Astrocyte of the cerebellum (primary cell): ENCODE measurements around the gene DFFB.
"Not testable (repeated sequence)": the region's sequence is repeated elsewhere in the genome, so short reads cannot be mapped to it uniquely, and the experiment has no call there.

Experiments
- DNase-seq: peaks from one replicate; pipeline ENCODE4 v3.0.0-alpha.2; 2011; ENCODE audit warnings: low read depth
- H3K4me3 ChIP-seq: 2 replicates; pipeline ENCODE4 v1.5.1; 2011; ENCODE audit warnings: mild to moderate bottlenecking, low read depth, low read length, moderate library complexity
- in situ Hi-C: cut with HindIII; loops from 2 replicates; pipeline ENCODE4 v1.10.0; 2017; ENCODE audit warnings: low sequenced_read_pairs
- TF ChIP-seq, protein P1 (sequence below): IDR thresholded peaks from 2 replicates; pipeline ENCODE4 v1.5.1; 2012; ENCODE audit warnings: low read length, low read depth, moderate library complexity, mild to moderate bottlenecking; ENCODE audit errors: missing control alignments

Gene DFFB

DNA sequence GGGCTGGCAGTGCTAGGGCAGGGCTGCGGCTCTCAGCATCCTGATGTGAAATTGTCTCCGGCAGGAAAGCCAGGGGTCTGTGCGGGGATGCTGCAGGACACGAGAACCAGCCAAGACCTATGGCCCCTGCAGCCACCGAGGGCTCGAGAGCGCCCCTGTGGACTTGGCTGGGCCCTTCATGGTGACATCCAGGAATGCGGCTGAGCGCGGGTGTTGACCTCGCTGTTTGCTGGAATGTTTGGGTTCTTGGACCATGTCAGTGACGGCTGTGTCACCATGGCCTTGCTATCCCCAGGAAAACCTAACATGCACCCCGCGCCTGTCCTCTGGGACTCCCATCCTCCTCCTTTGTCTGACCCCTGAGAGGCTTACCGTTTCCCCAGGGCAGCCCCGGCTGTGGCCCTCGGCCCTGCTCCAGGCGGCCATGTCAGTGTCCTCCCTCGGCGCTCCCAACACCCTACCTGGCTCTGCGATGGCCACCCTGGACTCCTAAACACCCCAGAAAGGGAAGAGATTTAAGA is 57.1 kb downstream of the DFFB start:
- in situ Hi-C loops: no loop called here
- H3K4me3 ChIP-seq: no peak overlapping the region
- TF ChIP-seq, protein P1, sequence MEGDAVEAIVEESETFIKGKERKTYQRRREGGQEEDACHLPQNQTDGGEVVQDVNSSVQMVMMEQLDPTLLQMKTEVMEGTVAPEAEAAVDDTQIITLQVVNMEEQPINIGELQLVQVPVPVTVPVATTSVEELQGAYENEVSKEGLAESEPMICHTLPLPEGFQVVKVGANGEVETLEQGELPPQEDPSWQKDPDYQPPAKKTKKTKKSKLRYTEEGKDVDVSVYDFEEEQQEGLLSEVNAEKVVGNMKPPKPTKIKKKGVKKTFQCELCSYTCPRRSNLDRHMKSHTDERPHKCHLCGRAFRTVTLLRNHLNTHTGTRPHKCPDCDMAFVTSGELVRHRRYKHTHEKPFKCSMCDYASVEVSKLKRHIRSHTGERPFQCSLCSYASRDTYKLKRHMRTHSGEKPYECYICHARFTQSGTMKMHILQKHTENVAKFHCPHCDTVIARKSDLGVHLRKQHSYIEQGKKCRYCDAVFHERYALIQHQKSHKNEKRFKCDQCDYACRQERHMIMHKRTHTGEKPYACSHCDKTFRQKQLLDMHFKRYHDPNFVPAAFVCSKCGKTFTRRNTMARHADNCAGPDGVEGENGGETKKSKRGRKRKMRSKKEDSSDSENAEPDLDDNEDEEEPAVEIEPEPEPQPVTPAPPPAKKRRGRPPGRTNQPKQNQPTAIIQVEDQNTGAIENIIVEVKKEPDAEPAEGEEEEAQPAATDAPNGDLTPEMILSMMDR: no peak
- DNase-seq: no peak

- no peak for DNase-seq
These were observed 57.6 kb downstream of the DFFB start for GRCh38 chr1:3914911-3915310.

DNA sequence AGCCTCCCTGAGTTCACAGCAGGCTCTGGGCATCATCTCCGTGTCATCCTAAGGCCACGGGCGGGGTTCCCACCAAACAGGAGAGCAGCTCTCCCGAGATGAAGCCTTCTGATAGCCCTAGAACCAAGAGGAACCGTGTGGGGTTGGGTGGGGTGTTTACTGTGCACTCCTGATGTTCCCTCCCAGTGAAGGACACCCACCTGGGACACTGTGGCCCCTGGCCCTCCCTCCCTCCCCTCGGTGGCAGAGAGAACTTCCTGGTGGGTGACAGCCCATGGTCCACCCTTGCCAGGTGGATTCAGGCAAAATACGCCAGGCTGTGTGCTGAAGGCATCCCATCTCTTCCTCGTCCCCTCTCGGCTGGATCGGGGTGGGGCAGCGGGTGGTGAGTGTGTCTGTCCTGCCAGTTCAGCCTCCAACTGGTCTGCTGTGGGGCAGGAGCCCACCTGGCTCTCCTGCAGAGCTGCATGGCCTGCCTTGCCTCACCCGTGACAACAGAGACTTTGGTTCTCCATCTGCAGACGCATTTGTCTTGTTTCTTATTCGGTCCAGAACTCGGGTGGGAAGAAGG is 58.4 kb downstream of the DFFB start:
- no peak overlapping the region for H3K4me3 ChIP-seq
- no peak for DNase-seq
- TF ChIP-seq, protein P1: no peak
- in situ Hi-C loops: no loop called here

More at GRCh38 chr1:3914911-3915310, 57.6 kb downstream of the DFFB start:
- TF ChIP-seq, protein P1: no peak
- in situ Hi-C loops: no loop called here
- H3K4me3 ChIP-seq: no peak overlapping the region

GRCh38 chr1:3917761-3918160 is 60.5 kb downstream of the DFFB start:
- DNase-seq: no peak
- no peak overlapping the region for H3K4me3 ChIP-seq
- TF ChIP-seq, protein P1: no peak
- in situ Hi-C loops: no loop called here

GRCh38 chr1:3918359-3918758 is 61.1 kb downstream of the DFFB start:
- in situ Hi-C loops, H3K4me3 ChIP-seq, DNase-seq: not testable (repeated sequence)

DNA sequence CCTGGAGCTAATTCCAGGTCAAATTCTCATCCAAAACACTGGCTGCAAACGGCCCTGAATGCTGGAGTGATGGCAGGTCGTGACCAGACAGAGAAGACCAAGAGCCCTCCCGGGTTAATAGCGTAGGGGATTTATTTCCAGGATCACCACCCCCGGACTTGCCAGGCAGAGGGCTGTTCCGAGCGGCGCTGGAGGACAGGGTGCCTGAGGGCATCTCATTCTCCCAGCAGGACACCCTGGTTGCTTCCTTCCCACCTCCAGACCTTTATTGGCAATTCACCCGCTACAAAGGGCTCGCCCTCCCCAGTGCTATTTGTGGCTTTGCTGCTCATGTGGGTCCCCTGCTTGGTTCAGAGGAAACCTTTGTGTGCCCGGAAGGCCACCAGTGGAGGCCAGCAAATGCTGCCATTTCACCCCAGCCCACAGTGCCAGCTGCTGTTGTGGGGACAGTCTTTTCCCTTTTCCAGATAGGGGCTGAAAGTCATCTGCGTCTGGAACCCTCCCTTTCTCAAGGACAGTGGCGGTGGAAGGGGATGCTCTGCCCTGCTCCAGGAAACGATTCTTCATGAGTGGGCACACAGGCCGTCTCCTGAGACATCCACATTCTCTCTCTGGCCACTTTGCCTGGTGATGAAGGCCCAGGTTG is 61.8 kb downstream of the DFFB start:
- no peak for DNase-seq
- in situ Hi-C loops: no loop called here
- TF ChIP-seq, protein P1: no peak
- no peak overlapping the region for H3K4me3 ChIP-seq

DNA sequence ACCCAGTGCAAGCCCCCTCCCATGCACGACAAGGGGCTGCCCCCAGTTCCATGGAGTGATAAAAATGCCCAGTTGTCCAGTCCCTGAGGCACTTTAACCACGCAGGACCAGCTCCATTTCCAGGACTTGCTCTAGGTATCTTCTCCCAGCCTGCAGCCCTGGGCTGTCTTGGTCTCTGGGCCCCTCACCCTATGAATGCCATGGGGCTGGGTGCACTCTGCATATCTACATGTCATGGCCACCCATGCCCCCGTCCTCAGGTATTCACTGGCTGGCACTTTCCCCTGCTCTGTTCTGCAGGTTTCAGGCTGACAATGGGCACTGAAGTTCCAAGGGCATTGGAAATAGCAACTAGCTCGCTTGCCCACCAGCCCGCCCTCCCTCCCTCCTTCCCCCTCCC is 62.4 kb downstream of the DFFB start:
- in situ Hi-C loops: no loop called here
- no peak for DNase-seq
- no peak overlapping the region for H3K4me3 ChIP-seq
- TF ChIP-seq, protein P1: no peak
